Gastrocnemius medialis (tissue), 4 donors: ENCODE measurements around the gene IL36B.

Experiments used
- POLR2A ChIP-seq, 2 donors: fragments of 450-650 bp; IDR thresholded peaks; one replicate each; pipeline ENCODE4 v1.6.1; 2017; ENCODE audit warnings: antibody characterized with exemption in 2 of 2, mild to moderate bottlenecking in 2 of 2, moderate library complexity in 2 of 2
- TF ChIP-seq, protein P1 (sequence below), 5 experiments: fragments of 450-650 bp in 3 of 5; fragments of 200-600 bp in 2 of 5; sonication (generic) in 2 of 5; IDR thresholded peaks in 4 of 5; conservative IDR thresholded peaks in 1 of 5; 1 replicate in 4 of 5; 2 replicates in 1 of 5; pipeline ENCODE4 v1.5.1; 2016 to 2019; ENCODE audit warnings: antibody characterized with exemption in 5 of 5, mild to moderate bottlenecking in 3 of 5, moderate library complexity in 3 of 5

DNA sequence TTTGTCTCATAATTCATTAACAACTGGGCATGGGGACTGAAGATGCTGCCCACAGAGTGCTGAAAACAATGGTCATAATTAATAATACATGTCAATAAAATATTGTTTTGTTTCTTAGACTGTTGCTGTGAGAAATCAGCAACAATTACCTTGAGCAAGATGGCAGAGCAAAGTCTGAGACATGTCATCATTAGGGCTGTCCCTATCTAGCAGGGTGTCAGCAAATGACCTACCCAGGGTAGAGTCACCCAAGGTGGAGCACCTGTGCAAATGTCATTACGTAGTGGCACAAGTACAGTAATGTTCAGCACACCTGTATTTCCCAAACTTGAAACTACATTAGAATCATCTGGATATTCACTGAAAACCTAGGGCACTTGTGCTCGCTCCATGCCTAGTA, 58.0 kb downstream of the IL36B start:
- TF ChIP-seq, protein P1, sequence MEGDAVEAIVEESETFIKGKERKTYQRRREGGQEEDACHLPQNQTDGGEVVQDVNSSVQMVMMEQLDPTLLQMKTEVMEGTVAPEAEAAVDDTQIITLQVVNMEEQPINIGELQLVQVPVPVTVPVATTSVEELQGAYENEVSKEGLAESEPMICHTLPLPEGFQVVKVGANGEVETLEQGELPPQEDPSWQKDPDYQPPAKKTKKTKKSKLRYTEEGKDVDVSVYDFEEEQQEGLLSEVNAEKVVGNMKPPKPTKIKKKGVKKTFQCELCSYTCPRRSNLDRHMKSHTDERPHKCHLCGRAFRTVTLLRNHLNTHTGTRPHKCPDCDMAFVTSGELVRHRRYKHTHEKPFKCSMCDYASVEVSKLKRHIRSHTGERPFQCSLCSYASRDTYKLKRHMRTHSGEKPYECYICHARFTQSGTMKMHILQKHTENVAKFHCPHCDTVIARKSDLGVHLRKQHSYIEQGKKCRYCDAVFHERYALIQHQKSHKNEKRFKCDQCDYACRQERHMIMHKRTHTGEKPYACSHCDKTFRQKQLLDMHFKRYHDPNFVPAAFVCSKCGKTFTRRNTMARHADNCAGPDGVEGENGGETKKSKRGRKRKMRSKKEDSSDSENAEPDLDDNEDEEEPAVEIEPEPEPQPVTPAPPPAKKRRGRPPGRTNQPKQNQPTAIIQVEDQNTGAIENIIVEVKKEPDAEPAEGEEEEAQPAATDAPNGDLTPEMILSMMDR (IDR thresholded peaks at IDR 0.05 in 4 of 5, conservative IDR thresholded peaks at IDR 0.05 in 1 of 5): no peak
- TF ChIP-seq POLR2A (IDR thresholded peaks at IDR 0.05): no peak
